Natural killer cell (primary cell): ENCODE results near the gene TFCP2. TPM values are rescaled to one million over a fixed set of nuclear protein-coding genes. Genes with fewer than 3 reads are reported as not detected.
A peak's percentile ranks its signal among the peaks of the same experiment; 100 is the strongest.
"Not testable (repeated sequence)": the region's sequence is repeated elsewhere in the genome, so short reads cannot be mapped to it uniquely, and the experiment has no call there.

Experiments used
- ATAC-seq, 3 donors: fragments of 150-1000 bp in 2 of 3; fragments of 200-7000 bp in 1 of 3; cut with Tn5 transposase; 1 replicate in 1 of 3; 2 replicates in 2 of 3; pipeline ENCODE4 v1.10.0; 2021; ENCODE audit warnings: mild to moderate bottlenecking in 2 of 3, moderate library complexity in 2 of 3
- DNase-seq, 2 donors: peaks; one replicate each; pipeline versions ENCODE4 v3.0.0 to v3.0.0-alpha.2; 2013 to 2021; ENCODE audit warnings: mixed read lengths in 1 of 2
- H3K27ac ChIP-seq: one replicate; pipeline ENCODE4 v1.5.1; 2013; ENCODE audit warnings: mild to moderate bottlenecking, low read length
- H3K27me3 ChIP-seq: one replicate; pipeline ENCODE4 v1.6.1; 2013; ENCODE audit warnings: low read length; ENCODE audit not compliant: control insufficient read depth, insufficient read depth
- H3K36me3 ChIP-seq: one replicate; pipeline ENCODE4 v1.6.1; 2013; ENCODE audit warnings: low read length; ENCODE audit not compliant: control insufficient read depth, insufficient read depth
- H3K4me1 ChIP-seq: one replicate; pipeline ENCODE4 v1.6.1; 2013; ENCODE audit warnings: low read length; ENCODE audit not compliant: control insufficient read depth, insufficient read depth
- H3K4me3 ChIP-seq: one replicate; pipeline ENCODE4 v1.5.1; 2013; ENCODE audit warnings: low read length
- H3K9me3 ChIP-seq: one replicate; pipeline ENCODE4 v1.6.1; 2013; ENCODE audit warnings: low read length; ENCODE audit not compliant: control insufficient read depth, insufficient read depth
- H3K27ac Mint-ChIP-seq, 2 donors: one replicate each; pipeline ENCODE4 v1.8.0; 2022; ENCODE audit warnings: mild to moderate bottlenecking in 2 of 2, mixed read lengths in 2 of 2, moderate library complexity in 1 of 2
- H3K27me3 Mint-ChIP-seq, 2 donors: one replicate each; pipeline ENCODE4 v1.8.0; 2022; ENCODE audit warnings: low read depth in 2 of 2, mixed read lengths in 2 of 2
- H3K36me3 Mint-ChIP-seq: one replicate; pipeline ENCODE4 v1.8.0; 2022; ENCODE audit warnings: mixed read lengths
- H3K4me1 Mint-ChIP-seq, 2 donors: one replicate each; pipeline ENCODE4 v1.8.0; 2022; ENCODE audit warnings: mixed read lengths in 2 of 2
- H3K4me3 Mint-ChIP-seq: one replicate; pipeline ENCODE4 v1.8.0; 2022; ENCODE audit warnings: mild to moderate bottlenecking, moderate library complexity, mixed read lengths
- H3K9me3 Mint-ChIP-seq, 2 donors: one replicate each; pipeline ENCODE4 v1.8.0; 2022; ENCODE audit warnings: mixed read lengths in 2 of 2
- CTCF ChIP-seq: fragments of 200-600 bp; IDR thresholded peaks from one replicate; pipeline ENCODE4 v1.8.0; 2022; ENCODE audit warnings: antibody characterized with exemption
- WGBS: methylation state at CpG from one replicate; pipeline ENCODE4 v1.1.7; 2013; ENCODE audit warnings: missing lambda C conversion rate; ENCODE audit not compliant: insufficient coverage; 5-methylcytosine and 5-hydroxymethylcytosine counted together
- intact Hi-C: fragments of 100-400 bp; cut with micrococcal nuclease; formaldehyde crosslinking; loops from one replicate; pipeline ENCODE4 v1.14.2; 2022
- total RNA-seq, 4 donors: library from RNA; stranded (reverse); fragments of 120-200 nt in 1 of 4; gene quantifications; one replicate each; pipeline versions ENCODE4 v1.2.3 to v1.2.4, GENCODE V29; 2013 to 2022

Gene TFCP2
- total RNA-seq: 10 to 100 TPM; 26.6 to 34.8 (median 34.8) TPM
- total RNA-seq (2013): 25.8 TPM

GRCh38 chr12:51172515-51173431, at the start of gene TFCP2:
TSS of gene TFCP2 (minus strand) at chr12:51173135. CDS start at chr12:51172422, 713 bp downstream.
- Mint-ChIP-seq H3K27ac (no peak within 1 kb of the TSS), H3K4me1 (peaks cover 7 to 22% of the 10 kb centered on the region in 2 donors), H3K4me3 (peak within 1 kb of the TSS; percentile 93), H3K9me3 (no peaks in the 10 kb centered on the region), H3K36me3 (no peaks in the 10 kb centered on the region), H3K27me3 (no peaks in the 10 kb centered on the region)
- Histone ChIP-seq H3K4me3 (peak within 1 kb of the TSS; percentile 85), H3K9me3 (no peaks in the 10 kb centered on the region), H3K4me1 (peaks cover 22% of the 10 kb centered on the region), H3K27ac (peak within 1 kb of the TSS; percentile 94), H3K27me3 (no peaks in the 10 kb centered on the region), H3K36me3 (no peaks in the 10 kb centered on the region)
- intact Hi-C loops: loop anchor here (1.0 to 5.0 kb wide), 6 partner anchors 46 to 665 kb away; partner anchors contain the start of genes CSRNP2, DAZAP2, LETMD1 and POU6F1
- ATAC-seq (peak; percentile 96 to 99 (median 98)), DNase-seq (peak; percentile 92 to 98)
- no peak for TF ChIP-seq CTCF
- WGBS: under 1% methylated on average over 58 of the region's 58 CpGs

- no peaks in the 10 kb centered on the region for H3K9me3 ChIP-seq
- Mint-ChIP-seq H3K4me3 (no peak overlapping the region), H3K27me3 (peaks cover 0 to 3% of the 10 kb centered on the region in 2 donors), H3K9me3 (no peaks in the 10 kb centered on the region), H3K27ac (no peak overlapping the region), H3K36me3 (no peaks in the 10 kb centered on the region), H3K4me1 (peaks cover 6 to 7% of the 10 kb centered on the region in 2 donors)
- ATAC-seq (no peak), DNase-seq (no peak)
- H3K4me1 ChIP-seq: peaks cover 9% of the 10 kb centered on the region
- TF ChIP-seq CTCF: no peak
- intact Hi-C loops: no loop called here
- 90% methylated on average over 7 of the region's 7 CpGs for WGBS
- H3K4me3 ChIP-seq: no peak overlapping the region
- H3K27me3 ChIP-seq: no peaks in the 10 kb centered on the region
- H3K36me3 ChIP-seq: no peaks in the 10 kb centered on the region
- H3K27ac ChIP-seq: no peak overlapping the region
Measured at GRCh38 chr12:51222461-51222860, 49.5 kb upstream of the TFCP2 start.

GRCh38 chr12:51219857-51220256, 46.9 kb upstream of the TFCP2 start:
- DNase-seq, H3K36me3 Mint-ChIP-seq, H3K4me1 Mint-ChIP-seq, H3K36me3 ChIP-seq, H3K27ac ChIP-seq, H3K27ac Mint-ChIP-seq, H3K27me3 Mint-ChIP-seq, ATAC-seq, H3K9me3 ChIP-seq, intact Hi-C loops, H3K27me3 ChIP-seq, H3K9me3 Mint-ChIP-seq, H3K4me3 ChIP-seq: not testable (repeated sequence)
- H3K4me1 ChIP-seq: peaks cover 15% of the 10 kb centered on the region
- 97% methylated on average over 8 of the region's 12 CpGs for WGBS
- peak overlapping the region; percentile 91 for H3K4me3 Mint-ChIP-seq

GRCh38 chr12:51219322-51219721, 46.4 kb upstream of the TFCP2 start:
- Histone ChIP-seq H3K27ac (no peak overlapping the region), H3K27me3 (no peaks in the 10 kb centered on the region), H3K4me3 (no peak overlapping the region), H3K9me3 (no peaks in the 10 kb centered on the region), H3K36me3 (no peaks in the 10 kb centered on the region), H3K4me1 (peaks cover 15% of the 10 kb centered on the region)
- Mint-ChIP-seq H3K9me3 (no peaks in the 10 kb centered on the region), H3K27me3 (peaks cover 0 to 3% of the 10 kb centered on the region in 2 donors), H3K4me1 (peaks cover 6 to 7% of the 10 kb centered on the region in 2 donors), H3K36me3 (no peaks in the 10 kb centered on the region), H3K4me3 (peak overlapping the region; percentile 91), H3K27ac (no peak overlapping the region)
- no peak for ATAC-seq
- TF ChIP-seq CTCF: no peak
- WGBS: 85% methylated on average over 5 of the region's 5 CpGs
- DNase-seq: no peak
- intact Hi-C loops: no loop called here
